ENCODE measurements around the gene CCZ1B.
"Not testable (repeated sequence)": the region's sequence is repeated elsewhere in the genome, so short reads cannot be mapped to it uniquely, and the experiment has no call there.

CCZ1B gene

GRCh38 chr7:6831018-6831725 lies 5.1 kb upstream of the CCZ1B start:
- no peak for DNase-seq
- ATAC-seq: no peak

- not testable (repeated sequence) for DNase-seq, ATAC-seq
Measured at GRCh38 chr7:6830026-6830425, 4.0 kb upstream of the CCZ1B start.

DNA sequence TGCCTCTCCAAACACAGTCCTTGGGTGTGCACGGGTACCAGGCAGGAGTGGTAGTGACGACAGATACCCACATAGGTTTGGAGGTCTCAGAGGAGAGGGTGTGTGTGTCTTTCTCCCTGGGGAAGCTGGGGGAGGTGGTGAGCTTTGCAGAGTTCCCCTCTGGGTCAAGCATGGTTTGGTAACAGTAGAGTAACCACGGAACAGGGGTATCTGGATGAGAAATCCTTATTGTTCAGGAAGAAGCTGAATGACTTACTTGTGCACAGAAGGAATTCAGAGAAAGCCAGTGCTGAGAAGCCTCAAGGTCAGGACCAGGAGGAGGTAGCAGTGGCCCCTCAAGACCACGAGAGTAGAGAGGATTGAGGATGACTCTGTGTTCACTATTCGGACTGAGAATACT lies 3.5 kb upstream of the CCZ1B start:
- DNase-seq, ATAC-seq: not testable (repeated sequence)

DNA sequence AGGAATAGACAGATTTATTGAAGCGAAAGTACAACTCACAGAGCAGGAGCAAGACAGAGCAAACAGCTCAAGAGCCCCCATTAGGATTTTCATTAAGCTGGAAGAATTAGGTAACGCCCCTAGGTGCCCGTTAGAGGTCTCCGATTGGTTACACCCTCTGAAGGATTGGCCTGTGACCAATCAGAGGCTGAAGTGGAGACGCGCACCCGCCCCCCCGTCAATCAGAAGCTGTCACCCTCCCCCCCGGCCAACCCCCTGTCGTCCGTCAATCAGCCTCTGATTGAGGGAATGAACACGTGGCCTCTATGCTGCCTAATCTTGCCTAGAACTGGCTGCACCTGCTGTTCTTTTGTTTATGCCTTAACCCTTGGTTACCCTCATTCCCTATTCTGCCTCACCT lies 1.1 kb upstream of the CCZ1B start:
- ATAC-seq, DNase-seq: not testable (repeated sequence)

DNA sequence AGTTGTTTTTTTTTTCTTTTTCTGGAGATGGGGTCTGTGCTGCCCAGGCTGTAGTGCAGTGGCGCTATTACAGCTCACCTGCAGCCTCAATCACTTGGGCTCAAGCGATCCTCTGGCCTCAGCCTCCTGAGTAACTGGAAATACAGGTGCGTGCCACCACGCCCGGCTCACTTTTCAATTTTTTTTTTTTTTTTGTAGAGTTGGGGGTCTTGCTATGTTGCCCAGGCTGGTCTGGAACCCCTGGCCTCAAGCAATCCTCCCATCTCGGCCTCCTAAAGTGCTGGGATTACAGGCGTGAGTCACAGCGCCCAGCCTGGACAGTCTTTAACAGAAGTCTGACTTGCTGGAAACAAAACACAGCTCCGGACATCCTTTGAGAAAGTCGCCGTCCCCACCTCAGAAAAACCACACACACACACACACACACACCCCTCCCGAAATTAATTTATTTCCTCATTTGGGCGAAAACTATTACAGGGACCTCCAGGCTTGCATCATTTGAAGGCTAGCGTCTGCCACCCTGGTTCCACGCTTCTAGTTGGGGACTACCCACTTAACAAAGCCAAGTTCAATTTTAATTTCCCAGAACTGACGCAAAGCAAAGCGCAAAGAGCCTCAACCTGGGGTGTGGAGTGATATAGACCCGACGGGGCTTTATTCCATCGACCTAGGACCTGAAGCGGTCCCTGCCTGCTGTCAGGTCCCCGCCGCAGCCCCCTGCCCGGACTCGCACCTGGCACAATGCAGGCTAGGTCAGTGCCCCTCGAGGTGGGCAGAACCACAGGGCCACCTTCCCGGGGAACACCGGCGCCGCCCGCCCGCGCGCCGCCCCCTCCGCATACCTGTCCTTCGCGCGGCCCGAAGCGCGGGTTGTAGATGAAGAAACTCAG lies 594 bp downstream of the CCZ1B start:
- ATAC-seq: peak; percentile 37
- not testable (repeated sequence) for DNase-seq

GRCh38 chr7:6821622-6822021 lies 4.5 kb downstream of the CCZ1B start:
- not testable (repeated sequence) for DNase-seq, ATAC-seq

DNA sequence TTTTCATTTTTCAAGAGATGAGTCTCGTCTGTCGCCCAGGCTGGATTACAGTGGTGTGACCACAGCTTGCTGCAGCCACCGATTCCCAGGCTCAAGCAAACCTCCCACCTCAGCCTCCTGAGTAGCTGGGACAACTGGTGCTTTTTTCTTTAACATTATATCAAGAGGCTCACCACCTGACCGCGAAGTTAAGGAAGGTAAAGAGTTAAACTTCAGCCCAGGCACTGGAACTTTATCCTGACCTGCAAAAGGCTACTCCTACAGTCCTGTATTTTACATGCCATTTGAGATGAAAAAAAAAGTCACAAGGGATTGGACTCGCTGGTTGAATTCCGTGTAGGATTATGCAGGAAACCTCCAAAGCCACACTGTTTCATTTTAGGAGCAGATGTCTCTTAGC lies 10.6 kb downstream of the CCZ1B start:
- not testable (repeated sequence) for ATAC-seq, DNase-seq

- not testable (repeated sequence) for DNase-seq, ATAC-seq
Measured at GRCh38 chr7:6813011-6813410, 13.1 kb downstream of the CCZ1B start.

DNA sequence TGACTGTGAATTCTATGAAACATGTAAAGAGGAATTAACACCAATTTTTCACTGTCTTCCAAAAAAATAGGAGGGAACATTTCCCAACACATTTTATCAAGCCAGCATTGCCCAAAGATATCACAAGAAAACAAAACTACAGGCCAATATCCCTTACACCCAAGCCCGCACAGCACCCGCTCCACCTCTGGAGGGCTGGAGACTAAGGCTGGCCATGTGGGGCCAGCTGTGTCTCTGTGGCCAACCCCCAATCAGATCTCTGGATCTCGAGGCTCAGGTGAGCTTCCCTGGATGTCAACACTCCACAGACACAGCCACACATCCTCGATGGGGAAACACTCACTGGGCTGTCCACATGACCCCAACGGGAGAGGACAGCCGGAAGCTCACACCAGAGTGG lies 18.1 kb downstream of the CCZ1B start:
- ATAC-seq, DNase-seq: not testable (repeated sequence)

GRCh38 chr7:6807393-6807918 lies 18.6 kb downstream of the CCZ1B start:
- DNase-seq, ATAC-seq: not testable (repeated sequence)

DNA sequence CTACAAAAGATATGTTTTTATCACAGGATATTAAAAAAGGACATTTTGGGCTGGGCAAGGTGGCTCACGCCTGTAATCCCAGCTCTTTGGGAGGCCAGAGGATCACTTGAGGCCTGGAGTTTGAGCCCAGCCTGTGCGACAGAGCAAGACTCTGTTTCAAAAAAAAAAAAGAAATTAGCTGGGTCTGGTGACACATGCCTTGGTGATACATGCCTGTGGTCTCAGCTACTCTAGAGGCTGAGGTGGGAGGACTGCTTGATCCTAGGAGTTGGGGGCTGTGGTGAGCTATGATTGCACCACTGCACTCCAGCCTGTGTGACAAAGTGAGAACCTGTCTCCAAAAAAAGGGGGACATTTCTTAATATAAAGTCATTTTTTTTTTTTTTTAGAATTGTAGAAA lies 25.7 kb downstream of the CCZ1B start:
- not testable (repeated sequence) for DNase-seq
- peak; percentile 65 for ATAC-seq

GRCh38 chr7:6799887-6800286 lies 26.2 kb downstream of the CCZ1B start:
- peak; percentile 20 for ATAC-seq

DNA sequence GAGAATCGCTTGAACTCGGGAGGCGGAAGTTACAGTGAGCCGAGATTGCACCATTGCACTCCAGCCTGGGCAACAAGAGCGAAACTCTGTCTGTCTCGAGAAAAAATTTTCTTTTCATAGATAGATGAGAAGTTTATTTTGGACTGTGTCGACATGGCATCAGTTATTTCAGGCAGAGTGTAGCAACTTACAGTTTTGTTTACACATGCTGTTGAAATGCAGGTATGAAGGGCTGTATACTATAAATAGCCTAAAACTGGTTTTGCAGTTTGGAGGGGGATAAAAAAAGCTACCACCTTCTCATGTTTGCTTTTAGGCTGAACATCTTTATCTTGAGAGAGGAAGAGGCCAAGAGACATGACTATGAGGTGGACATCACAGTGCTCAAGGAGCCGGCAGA lies 28.0 kb downstream of the CCZ1B start:
- not testable (repeated sequence) for ATAC-seq, DNase-seq

More at GRCh38 chr7:6799887-6800286, 26.2 kb downstream of the CCZ1B start:
- DNase-seq: not testable (repeated sequence)

GRCh38 chr7:6797218-6797617 lies 28.9 kb downstream of the CCZ1B start:
- DNase-seq, ATAC-seq: not testable (repeated sequence)

GRCh38 chr7:6794276-6794675 lies 31.8 kb downstream of the CCZ1B start:
- ATAC-seq, DNase-seq: not testable (repeated sequence)

- ATAC-seq, DNase-seq: not testable (repeated sequence)
Measured at GRCh38 chr7:6792113-6792872, 33.8 kb downstream of the CCZ1B start.

- DNase-seq, ATAC-seq: not testable (repeated sequence)
Measured at GRCh38 chr7:6789353-6789752, 36.7 kb downstream of the CCZ1B start.

GRCh38 chr7:6781581-6781980 lies 44.5 kb downstream of the CCZ1B start:
- not testable (repeated sequence) for ATAC-seq, DNase-seq

- not testable (repeated sequence) for ATAC-seq, DNase-seq
Measured at GRCh38 chr7:6761186-6761585, 64.9 kb downstream of the CCZ1B start.

GRCh38 chr7:6753964-6754363 lies 72.1 kb downstream of the CCZ1B start, which contains the start of gene RSPH10B2:
Gene RSPH10B2, plus strand, starts transcription at chr7:6754103. Its CDS starts 3,575 bp downstream, at chr7:6757678.
- ATAC-seq: peak; percentile 42

GRCh38 chr7:6750173-6750572 lies 75.9 kb downstream of the CCZ1B start:
- ATAC-seq, DNase-seq: not testable (repeated sequence)

More at GRCh38 chr7:6753964-6754363, 72.1 kb downstream of the CCZ1B start, which contains the start of gene RSPH10B2:
- not testable (repeated sequence) for DNase-seq
